ENCODE measurements around the gene STK35. TPM values are rescaled to one million over a fixed set of nuclear protein-coding genes. Genes with fewer than 3 reads are reported as not detected.

STK35 gene
- total and polyA plus RNA-seq, 2 donors (not counting 3 experiments of a cell fraction or from before 2014, with no cell fraction given) = 10.2 to 17.5 TPM

- Histone ChIP-seq H2AFZ (ENCODE audit: low read depth, low read length) (no peak overlapping the region), H3K4me1 (ENCODE audit: control insufficient read depth, extremely low read depth, insufficient read depth, low read length) (peaks cover under 1% of the 10 kb centered on the region), H3K4me3 (replicated peaks in 1 of 3; ENCODE audit: insufficient read depth in 1 of 3, low read depth in 1 of 3, low read length in 3 of 3) (no peak overlapping the region), H3K9ac (replicated peaks; ENCODE audit: extremely low read depth, insufficient read depth, low read length) (no peak overlapping the region), H4K20me1 (replicated peaks; ENCODE audit: control insufficient read depth, extremely low read depth, insufficient read depth, low read length) (no peaks in the 10 kb centered on the region), H3K36me3 (ENCODE audit: control insufficient read depth in 2 of 2, extremely low read depth in 1 of 2, insufficient read depth in 2 of 2, low read length in 2 of 2) (peaks cover 4 to 9% of the 10 kb centered on the region in 2 experiments), H3K79me2 (ENCODE audit: control insufficient read depth, insufficient read depth, low read length) (peaks cover 89% of the 10 kb centered on the region), H3K4me2 (ENCODE audit: insufficient read depth, low read length) (no peak overlapping the region), H3K9me3 (replicated peaks; ENCODE audit: control insufficient read depth, insufficient read depth, low read length) (no peaks in the 10 kb centered on the region), H3K27me3 (ENCODE audit: control insufficient read depth in 2 of 2, insufficient read depth in 2 of 2, low read length in 2 of 2) (no peaks in the 10 kb centered on the region), H3K27ac (ENCODE audit: insufficient read depth, low read depth, low read length) (no peak overlapping the region), H3K9me1 (replicated peaks; ENCODE audit: control insufficient read depth, extremely low read depth, insufficient read depth, low read length) (no peaks in the 10 kb centered on the region)
- FAIRE-seq = no peak
- ChIA-PET POLR2A (no interaction called here), CTCF (interaction anchor here (1.1 kb wide), 1 partner anchor 11 kb away, joined by 3 read pairs; no protein-coding TSS in a partner anchor)
- intact Hi-C loops (cut with micrococcal nuclease) = no loop called here
- no peak for DNase-seq (ENCODE audit: low read depth, low spot score)
- dilution Hi-C loops (cut with MboI; ENCODE audit: extremely low pct_ligation_motif_present, low sequenced_read_pairs) = no loop called here
- BruUV-seq (replicated peaks) = no TSS peak
- TF ChIP-seq GATA2 (IDR thresholded peaks at IDR 0.05; ENCODE audit: insufficient read depth, insufficient read length, low read depth, low read length) = no peak
- no peak for TF ChIP-seq JUN (IDR thresholded peaks at IDR 0.05; ENCODE audit: borderline replicate concordance, insufficient read depth, insufficient read length, low read depth)
- TF ChIP-seq POLR2A (IDR thresholded peaks at IDR 0.05; ENCODE audit: low read depth, low read length) = no peak
- no peak for TF ChIP-seq POLR2AphosphoS5 (IDR thresholded peaks at IDR 0.05; ENCODE audit: insufficient read depth, low read depth, low read length)
- TF ChIP-seq FOS (IDR thresholded peaks at IDR 0.05; ENCODE audit: borderline replicate concordance, insufficient read depth, low read length) = no peak
- TF ChIP-seq EZH2 (IDR thresholded peaks at IDR 0.05; ENCODE audit: borderline replicate concordance, low read depth, low read length, severe bottlenecking) = no peak
Measured at GRCh38 chr20:2114127-2114959, 12.7 kb downstream of the STK35 start.

Measured in endothelial cell of umbilical vein (primary cell).